Transverse colon (tissue), 4 donors: ENCODE data around the gene SUCLA2. TPM values are rescaled to one million over a fixed set of nuclear protein-coding genes. Genes with fewer than 3 reads are reported as not detected.

ENCODE experiments used
- DNase-seq: peaks from one replicate; pipeline ENCODE4 v3.0.0-alpha.2; 2019
- H3K27ac ChIP-seq, 4 donors: fragments of 200-600 bp; sonication (generic); 2 replicates each; pipeline ENCODE4 v1.5.1; 2016 to 2018; ENCODE audit warnings: inconsistent platforms in 4 of 4
- H3K27me3 ChIP-seq: fragments of 200-600 bp; sonication (generic); 2 replicates; pipeline ENCODE4 v1.5.1; 2017; ENCODE audit warnings: inconsistent platforms
- H3K36me3 ChIP-seq, 4 donors: fragments of 200-600 bp; sonication (generic); 2 replicates each; pipeline ENCODE4 v1.5.1; 2017 to 2019; ENCODE audit warnings: inconsistent platforms in 4 of 4
- H3K4me1 ChIP-seq, 4 donors: fragments of 200-600 bp; sonication (generic); 2 replicates each; pipeline ENCODE4 v1.5.1; 2017 to 2020; ENCODE audit warnings: inconsistent platforms in 4 of 4
- H3K4me3 ChIP-seq, 4 donors: fragments of 200-600 bp; sonication (generic); 1 replicate in 1 of 4; 2 replicates in 3 of 4; pipeline versions ENCODE4 v1.5.1 to v1.6.1; 2017 to 2019; ENCODE audit warnings: inconsistent platforms in 4 of 4
- H3K9me3 ChIP-seq, 2 donors: fragments of 200-600 bp; sonication (generic); 2 replicates each; pipeline ENCODE4 v1.5.1; 2017 to 2019; ENCODE audit warnings: inconsistent platforms in 2 of 2
- EP300 ChIP-seq: sonication (generic); formaldehyde crosslinking; IDR thresholded peaks from one replicate; pipeline ENCODE4 v1.6.1; 2017; ENCODE audit warnings: antibody characterized with exemption, low read depth
- POLR2A ChIP-seq: fragments of 450-650 bp; IDR thresholded peaks from one replicate; pipeline ENCODE4 v1.6.1; 2016; ENCODE audit warnings: antibody characterized with exemption, mild to moderate bottlenecking, moderate library complexity
- POLR2AphosphoS5 ChIP-seq, 3 donors: sonication (generic); formaldehyde crosslinking; IDR thresholded peaks; one replicate each; pipeline ENCODE4 v1.6.1; 2016; ENCODE audit warnings: antibody characterized with exemption in 3 of 3
- WGBS, 2 donors: methylation state at CpG; one replicate each; pipeline ENCODE4 v1.1.5; 2018; ENCODE audit warnings: low coverage in 1 of 2; 5-methylcytosine and 5-hydroxymethylcytosine counted together
- in situ Hi-C, 4 donors: fragments of 200-750 bp; cut with MboI; loops; one replicate each; pipeline versions ENCODE4 v1.15.0 to v1.15.1; 2017; ENCODE audit warnings: low sequenced_read_pairs in 3 of 4, low pct_ligation_motif_present in 1 of 4, low pct_unique_long_range_greater_than_20kb in 1 of 4
- intact Hi-C: fragments of 100-400 bp; cut with DNase I; formaldehyde crosslinking; loops from one replicate; pipeline ENCODE4 v1.15.1; 2023; ENCODE audit warnings: low total_unique reads
- total RNA-seq, 4 donors: library from RNA; depleted of rRNA; stranded (reverse); fragments of >200 nt; gene quantifications; one replicate each; pipeline ENCODE4 v1.1.0, GENCODE V29; 2016
- TF ChIP-seq, protein P1 (sequence below), 5 experiments: fragments of 200-600 bp in 3 of 5; fragments of 450-650 bp in 2 of 5; sonication (generic) in 3 of 5; IDR thresholded peaks; 1 replicate in 2 of 5; 2 replicates in 3 of 5; pipeline ENCODE4 v1.5.1; 2016 to 2017; ENCODE audit warnings: antibody characterized with exemption in 5 of 5, inconsistent platforms in 3 of 5, mild to moderate bottlenecking in 2 of 5, moderate library complexity in 1 of 5

The SUCLA2 gene
- total RNA-seq, 4 donors from 2014 or later, result 36.8 to 50.1 (median 40.5) TPM

DNA sequence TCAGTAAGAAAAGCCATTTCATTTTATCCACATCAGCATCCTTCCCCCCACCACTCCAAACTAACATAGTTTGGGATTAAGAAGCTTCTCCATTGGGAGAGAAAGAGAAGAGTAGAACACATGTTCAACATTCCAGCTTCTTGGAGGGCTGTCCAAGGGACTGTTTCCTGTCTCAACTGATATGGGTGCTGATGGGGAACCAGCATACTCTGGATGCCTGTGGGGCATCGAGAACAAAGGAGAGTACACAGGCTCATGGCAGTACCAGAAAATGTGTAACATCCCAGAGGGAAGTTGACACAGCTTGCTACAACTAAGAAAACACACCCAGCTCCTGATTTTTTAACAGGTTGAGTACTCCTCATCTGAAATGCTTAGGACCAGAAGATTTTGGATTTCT is 24.7 kb downstream of the SUCLA2 start:
- TF ChIP-seq, protein P1, sequence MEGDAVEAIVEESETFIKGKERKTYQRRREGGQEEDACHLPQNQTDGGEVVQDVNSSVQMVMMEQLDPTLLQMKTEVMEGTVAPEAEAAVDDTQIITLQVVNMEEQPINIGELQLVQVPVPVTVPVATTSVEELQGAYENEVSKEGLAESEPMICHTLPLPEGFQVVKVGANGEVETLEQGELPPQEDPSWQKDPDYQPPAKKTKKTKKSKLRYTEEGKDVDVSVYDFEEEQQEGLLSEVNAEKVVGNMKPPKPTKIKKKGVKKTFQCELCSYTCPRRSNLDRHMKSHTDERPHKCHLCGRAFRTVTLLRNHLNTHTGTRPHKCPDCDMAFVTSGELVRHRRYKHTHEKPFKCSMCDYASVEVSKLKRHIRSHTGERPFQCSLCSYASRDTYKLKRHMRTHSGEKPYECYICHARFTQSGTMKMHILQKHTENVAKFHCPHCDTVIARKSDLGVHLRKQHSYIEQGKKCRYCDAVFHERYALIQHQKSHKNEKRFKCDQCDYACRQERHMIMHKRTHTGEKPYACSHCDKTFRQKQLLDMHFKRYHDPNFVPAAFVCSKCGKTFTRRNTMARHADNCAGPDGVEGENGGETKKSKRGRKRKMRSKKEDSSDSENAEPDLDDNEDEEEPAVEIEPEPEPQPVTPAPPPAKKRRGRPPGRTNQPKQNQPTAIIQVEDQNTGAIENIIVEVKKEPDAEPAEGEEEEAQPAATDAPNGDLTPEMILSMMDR (IDR thresholded peaks at IDR 0.05), result no peak
- TF ChIP-seq EP300 (no peak), POLR2A (no peak), POLR2AphosphoS5 (IDR thresholded peaks at IDR 0.05) (no peak)
- peaks cover 0 to 32% (median 6%) of the 10 kb centered on the region in 4 donors for H3K36me3 ChIP-seq
- no peak overlapping the region for H3K27ac ChIP-seq
- H3K27me3 ChIP-seq, result no peaks in the 10 kb centered on the region
- intact Hi-C loops (no loop called here), in situ Hi-C loops (no loop called here)
- no peak overlapping the region for H3K4me3 ChIP-seq
- H3K4me1 ChIP-seq, result no peaks in the 10 kb centered on the region
- WGBS, 2 donors, result 89% methylated on average over 1 of the region's 1 CpG; no CpG with 5 or more reads in 1 of the 2 donors
- DNase-seq, result no peak
- H3K9me3 ChIP-seq, result peaks cover 4% of the 10 kb centered on the region in 2 donors

GRCh38 chr13:47964863-47965262 is 36.2 kb downstream of the SUCLA2 start:
- Histone ChIP-seq H3K4me3 (no peak overlapping the region), H3K36me3 (peaks cover 0 to 72% (median 18%) of the 10 kb centered on the region in 4 donors), H3K27ac (no peak overlapping the region), H3K4me1 (no peaks in the 10 kb centered on the region), H3K27me3 (no peaks in the 10 kb centered on the region), H3K9me3 (peaks cover 0 to 13% of the 10 kb centered on the region in 2 donors)
- TF ChIP-seq POLR2AphosphoS5 (IDR thresholded peaks at IDR 0.05) (no peak), EP300 (no peak), POLR2A (no peak)
- TF ChIP-seq, protein P1 (IDR thresholded peaks at IDR 0.05), result no peak
- WGBS, 2 donors, result 97 to 98% methylated on average over 3 of the region's 3 CpGs
- intact Hi-C loops, result no loop called here
- in situ Hi-C loops, result no loop called here
- no peak for DNase-seq

DNA sequence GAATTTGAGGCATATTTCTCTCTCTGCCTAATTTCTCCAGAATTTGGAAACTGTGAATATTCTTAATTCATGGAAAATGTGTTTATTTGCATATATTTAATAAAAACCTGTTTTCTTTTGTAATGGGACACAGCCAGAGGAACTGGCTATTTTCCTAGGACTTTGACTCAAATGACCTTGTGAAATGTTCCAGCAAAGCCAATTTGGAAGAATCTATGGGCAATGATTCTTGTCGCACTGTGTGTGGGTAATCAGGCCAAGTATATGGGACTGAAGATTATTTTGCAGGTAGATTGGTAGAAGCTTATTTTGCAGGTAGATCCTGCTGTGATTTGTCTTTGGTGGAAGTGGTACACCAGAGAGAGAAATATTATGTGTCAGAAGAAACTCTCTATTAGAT is 38.8 kb downstream of the SUCLA2 start:
- WGBS, 2 donors, result 90 to 100% methylated on average over 1 of the region's 1 CpG
- TF ChIP-seq, protein P1 (IDR thresholded peaks at IDR 0.05), result no peak
- TF ChIP-seq EP300, result no peak
- no peak for TF ChIP-seq POLR2A
- no peak for TF ChIP-seq POLR2AphosphoS5 (IDR thresholded peaks at IDR 0.05)
- H3K9me3 ChIP-seq, result peaks cover 5 to 19% of the 10 kb centered on the region in 2 donors
- in situ Hi-C loops (no loop called here), intact Hi-C loops (no loop called here)
- DNase-seq, result no peak
- H3K27ac ChIP-seq, result no peak overlapping the region
- H3K36me3 ChIP-seq, result peaks cover 0 to 93% (median 20%) of the 10 kb centered on the region in 4 donors
- H3K4me1 ChIP-seq, result no peaks in the 10 kb centered on the region
- no peaks in the 10 kb centered on the region for H3K27me3 ChIP-seq
- no peak overlapping the region for H3K4me3 ChIP-seq

- Histone ChIP-seq H3K4me1 (no peaks in the 10 kb centered on the region), H3K27ac (no peak overlapping the region), H3K4me3 (no peak overlapping the region), H3K27me3 (no peaks in the 10 kb centered on the region), H3K9me3 (peaks cover 13 to 26% of the 10 kb centered on the region in 2 donors), H3K36me3 (peaks cover 0 to 84% (median 17%) of the 10 kb centered on the region in 4 donors)
- WGBS, 2 donors, result 92 to 96% methylated on average over 2 to 4 of the region's 4 CpGs
- in situ Hi-C loops (no loop called here), intact Hi-C loops (no loop called here)
- TF ChIP-seq POLR2A, result no peak
- no peak for TF ChIP-seq POLR2AphosphoS5 (IDR thresholded peaks at IDR 0.05)
- no peak for TF ChIP-seq EP300
- TF ChIP-seq, protein P1 (IDR thresholded peaks at IDR 0.05), result no peak
- no peak for DNase-seq
Measured at GRCh38 chr13:47959468-47960247, 41.4 kb downstream of the SUCLA2 start.
